22Rv1 (cell line): ENCODE data around the gene CITED1.

ENCODE experiments used
- H3K27ac ChIP-seq: fragments of 450-650 bp; 2 replicates; pipeline ENCODE4 v1.5.1; 2017
- CTCF ChIP-seq: fragments of 450-650 bp; IDR thresholded peaks from 2 replicates; pipeline ENCODE4 v1.5.1; 2017; ENCODE audit warnings: mild to moderate bottlenecking
- ZFX ChIP-seq: fragments of 450-650 bp; IDR thresholded peaks from 2 replicates; pipeline ENCODE4 v1.6.1; 2017; ENCODE audit warnings: antibody characterized with exemption, borderline replicate concordance

CITED1 gene

GRCh38 chrX:72254816-72255215, 50.9 kb downstream of the CITED1 start:
- TF ChIP-seq CTCF (no peak), ZFX (no peak)
- H3K27ac ChIP-seq: no peak overlapping the region

GRCh38 chrX:72253686-72254085, 52.0 kb downstream of the CITED1 start:
- TF ChIP-seq ZFX: no peak
- H3K27ac ChIP-seq: no peak overlapping the region
